Vagina (tissue), 2 donors: ENCODE data around the gene WWOX.

Experiments
- CTCF ChIP-seq, 3 experiments: fragments of 450-650 bp in 2 of 3; fragments of 200-600 bp in 1 of 3; sonication (generic) in 1 of 3; IDR thresholded peaks; one replicate each; pipeline ENCODE4 v1.5.1; 2017 to 2019; ENCODE audit warnings: antibody characterized with exemption in 3 of 3, mild to moderate bottlenecking in 2 of 3, moderate library complexity in 2 of 3
- POLR2A ChIP-seq, 2 donors: fragments of 450-650 bp; IDR thresholded peaks; one replicate each; pipeline ENCODE4 v1.6.1; 2017; ENCODE audit warnings: antibody characterized with exemption in 2 of 2, mild to moderate bottlenecking in 2 of 2, moderate library complexity in 2 of 2

- TF ChIP-seq CTCF (IDR thresholded peaks at IDR 0.05) (no peak), POLR2A (IDR thresholded peaks at IDR 0.05) (no peak)
These were observed 983.5 kb downstream of the WWOX start for GRCh38 chr16:79082970-79083369.
